GM12865 (cell line): ENCODE measurements around the gene CHD2.

Experiments
- DNase-seq: peaks from one replicate; pipeline ENCODE4 v3.0.0; 2010; ENCODE audit warnings: low read depth
- H3K4me3 ChIP-seq: 2 replicates; pipeline ENCODE4 v1.5.1; 2011; ENCODE audit warnings: mild to moderate bottlenecking, low read depth, low read length, control low read depth
- CTCF ChIP-seq: IDR thresholded peaks from 2 replicates; pipeline ENCODE4 v1.5.1; 2011; ENCODE audit warnings: low read length, control low read depth, low read depth, inconsistent platforms; ENCODE audit not compliant: insufficient read depth; ENCODE audit errors: missing control alignments

Gene CHD2

GRCh38 chr15:93074599-93074998 is 174.5 kb downstream of the CHD2 start:
- no peak for DNase-seq
- TF ChIP-seq CTCF: no peak

GRCh38 chr15:93076217-93076616 is 176.1 kb downstream of the CHD2 start:
- no peak for DNase-seq
- no peak for TF ChIP-seq CTCF
- no peak overlapping the region for H3K4me3 ChIP-seq

More at GRCh38 chr15:93074599-93074998, 174.5 kb downstream of the CHD2 start:
- H3K4me3 ChIP-seq: no peak overlapping the region

DNA sequence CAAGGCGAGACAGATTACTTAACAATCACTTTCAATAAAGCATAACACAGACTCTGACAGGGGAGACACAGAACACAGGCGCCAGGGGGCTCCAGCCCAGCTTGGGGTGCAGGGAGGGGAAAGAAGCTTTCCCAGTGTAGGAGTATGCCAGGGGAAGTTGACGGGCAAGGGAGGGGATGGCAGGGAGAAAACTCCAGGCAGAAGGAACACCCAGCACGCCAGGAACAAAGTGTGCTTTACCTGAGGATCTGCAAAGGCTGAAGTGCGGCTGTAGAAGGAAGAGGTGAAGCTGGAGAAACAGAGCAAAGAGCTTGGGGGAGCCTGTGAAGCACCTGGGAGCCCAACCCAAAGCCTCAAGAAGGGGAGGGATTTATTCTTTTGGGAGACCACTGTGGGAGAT is 176.8 kb downstream of the CHD2 start:
- TF ChIP-seq CTCF: no peak
- H3K4me3 ChIP-seq: no peak overlapping the region
- no peak for DNase-seq
